Measurements from ENCODE around the gene FBXL22. TPM values are rescaled to one million over a fixed set of nuclear protein-coding genes. Genes with fewer than 3 reads are reported as not detected.

Gene FBXL22, protein sequence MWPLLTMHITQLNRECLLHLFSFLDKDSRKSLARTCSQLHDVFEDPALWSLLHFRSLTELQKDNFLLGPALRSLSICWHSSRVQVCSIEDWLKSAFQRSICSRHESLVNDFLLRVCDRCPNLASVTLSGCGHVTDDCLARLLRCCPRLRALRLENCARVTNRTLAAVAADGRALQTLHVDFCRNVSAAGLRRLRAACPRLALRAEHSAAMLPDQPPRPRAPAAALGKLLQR
- 1 to 10 TPM; 2.5 to 5.4 TPM for total RNA-seq
- long read RNA-seq, partial matches to known transcripts: 0 of 3 reads
- long read RNA-seq, other reads (novel, unspliced or antisense): 3 of 3 reads

DNA sequence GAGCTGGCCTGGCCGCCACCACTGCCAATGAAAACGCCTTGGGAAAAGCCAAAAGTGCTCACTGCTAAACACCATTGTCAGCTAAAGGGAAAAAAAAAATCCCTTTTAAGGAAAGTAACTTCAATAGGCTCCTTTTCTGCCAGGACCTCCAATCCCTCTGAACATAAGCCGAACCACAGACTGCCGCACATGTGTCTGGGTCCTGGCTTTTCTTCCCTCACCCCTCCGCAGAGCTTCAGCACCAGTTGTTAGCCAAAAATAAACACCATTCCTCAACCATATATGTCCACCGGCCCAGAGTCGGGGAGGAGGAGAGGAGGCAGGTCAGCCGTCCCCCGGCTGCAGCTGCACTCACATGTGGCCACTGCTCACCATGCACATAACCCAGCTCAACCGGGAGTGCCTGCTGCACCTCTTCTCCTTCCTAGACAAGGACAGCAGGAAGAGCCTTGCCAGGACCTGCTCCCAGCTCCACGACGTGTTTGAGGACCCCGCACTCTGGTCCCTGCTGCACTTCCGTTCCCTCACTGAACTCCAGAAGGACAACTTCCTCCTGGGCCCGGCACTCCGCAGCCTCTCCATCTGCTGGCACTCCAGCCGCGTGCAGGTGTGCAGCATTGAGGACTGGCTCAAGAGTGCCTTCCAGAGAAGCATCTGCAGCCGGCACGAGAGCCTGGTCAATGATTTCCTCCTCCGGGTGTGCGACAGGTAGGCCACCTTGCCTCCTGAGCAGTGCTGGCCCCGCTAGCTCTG is at the start of gene FBXL22:
Gene FBXL22 (plus strand): TSS at position 350 of the 753 bp plus-strand sequence. CDS start 6 bp downstream, at position 356.
- intact Hi-C loops (cut with DNase I, micrococcal nuclease): loop anchor here in 1 of 2 donors (5.0 kb wide), 2 partner anchors 95 to 130 kb away; partner anchors contain the start of gene USP3
- ATAC-seq (peak; percentile 5), DNase-seq (peak; percentile 56 to 70)

DNA sequence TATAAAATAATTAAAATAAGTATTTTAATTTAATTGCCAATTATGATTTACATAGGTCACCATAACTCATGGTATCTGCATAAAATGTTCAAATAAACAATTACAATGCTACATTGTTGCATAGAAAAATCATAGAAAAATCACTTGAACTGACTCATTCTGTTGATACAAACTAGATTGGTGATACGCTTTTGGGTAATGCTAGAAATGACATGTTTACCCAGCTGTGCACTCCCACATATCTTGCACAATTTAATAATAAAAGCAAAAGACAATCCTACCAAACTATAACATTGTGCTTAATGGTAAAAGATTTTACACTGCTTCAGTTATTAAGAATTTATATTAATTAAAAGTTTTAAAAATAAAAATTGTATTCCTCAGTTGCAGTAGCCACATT is 45.8 kb upstream of the FBXL22 start:
- intact Hi-C loops (cut with DNase I, micrococcal nuclease): no loop called here
- ATAC-seq: no peak

DNA sequence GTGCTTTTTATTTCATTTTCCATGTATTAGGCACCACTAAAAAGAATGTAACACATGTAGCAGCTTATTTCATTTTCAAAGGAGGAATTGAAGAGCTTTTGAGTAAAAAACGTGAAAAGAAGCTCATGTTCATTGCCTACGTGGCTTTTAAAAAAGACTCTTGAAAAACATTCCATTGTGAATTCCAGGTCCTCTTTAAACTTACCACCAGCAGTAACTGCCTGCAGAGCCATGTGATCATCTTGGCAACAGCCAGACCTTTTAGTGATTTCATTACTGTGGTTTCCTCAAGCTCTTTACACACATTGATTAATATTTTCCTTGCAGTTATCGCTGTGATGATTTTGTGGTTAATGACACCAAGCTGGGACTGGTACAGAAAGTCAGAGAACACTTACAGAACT is 43.8 kb upstream of the FBXL22 start:
- ATAC-seq: peak; percentile 77
- DNase-seq: no peak
- intact Hi-C loops (cut with DNase I, micrococcal nuclease): no loop called here

More for the DNA sequence above, 45.8 kb upstream of the FBXL22 start:
- DNase-seq: no peak

DNA sequence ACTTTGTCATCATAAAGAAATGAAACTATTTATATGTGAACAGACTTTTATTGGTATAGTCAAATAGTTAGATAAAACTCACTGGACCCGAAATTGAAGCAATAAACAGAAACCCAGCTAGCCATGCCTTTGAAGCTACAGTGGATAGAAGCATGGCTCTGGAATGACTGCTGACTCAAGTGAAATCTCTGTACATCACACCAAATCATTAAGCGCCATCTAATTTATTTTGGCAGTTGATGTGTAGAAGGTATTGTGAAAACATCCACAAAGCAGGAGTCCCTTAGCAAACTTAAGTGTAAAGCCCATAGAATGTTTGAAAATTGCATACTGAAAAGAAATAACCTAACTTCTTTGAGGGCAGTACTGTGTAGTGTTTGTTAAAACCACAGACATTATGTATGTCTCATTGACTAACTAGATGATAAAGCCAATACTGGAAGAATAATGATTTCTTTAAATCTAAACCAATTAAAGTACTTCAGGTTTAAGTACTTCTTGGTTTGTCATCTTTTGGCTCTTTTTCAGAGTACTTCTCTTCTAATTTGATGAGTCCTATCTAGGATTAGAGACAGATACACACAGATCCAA is 42.8 kb upstream of the FBXL22 start:
- DNase-seq: no peak
- intact Hi-C loops (cut with DNase I, micrococcal nuclease): no loop called here

DNA sequence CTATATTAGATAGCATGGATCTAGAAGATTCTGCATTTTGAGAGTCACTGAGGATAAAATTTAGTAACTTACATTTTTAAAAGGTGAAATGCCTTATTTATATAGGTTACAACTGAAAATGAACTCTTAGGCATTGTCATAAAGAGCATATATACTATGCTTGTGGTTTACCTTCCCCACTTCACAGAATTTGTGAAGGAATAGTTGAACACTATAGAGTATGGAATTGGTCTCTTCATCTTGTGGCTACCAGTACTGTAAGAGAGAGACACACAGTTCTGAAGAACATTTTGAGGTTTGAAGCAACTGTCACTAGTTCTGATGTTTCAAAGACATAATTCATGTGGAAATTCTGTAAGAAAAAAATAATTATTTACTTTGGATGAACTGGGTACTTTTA is 41.7 kb upstream of the FBXL22 start:
- DNase-seq: no peak
- intact Hi-C loops (cut with DNase I, micrococcal nuclease): no loop called here
- no peak for ATAC-seq

More for the DNA sequence above, 42.8 kb upstream of the FBXL22 start:
- ATAC-seq: no peak

DNA sequence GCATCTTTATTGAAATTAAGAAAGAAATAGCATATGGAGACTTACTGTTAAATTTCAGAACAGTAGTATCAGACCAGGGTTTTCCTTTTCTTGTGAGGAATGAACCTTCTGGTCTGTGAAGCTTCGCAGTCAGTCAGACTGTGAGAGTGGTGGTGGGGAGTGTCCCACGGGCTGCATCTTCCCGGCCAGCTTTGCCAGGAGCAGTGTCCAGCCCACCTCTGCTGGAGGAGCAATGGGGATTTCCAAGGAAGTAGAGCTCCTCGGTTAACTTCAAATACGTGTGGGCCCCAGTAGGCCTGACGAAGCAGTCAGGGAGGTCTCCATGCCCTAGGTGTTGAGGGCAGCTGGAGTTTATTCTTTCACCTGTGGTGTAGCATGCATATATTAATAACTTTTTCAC is 40.9 kb upstream of the FBXL22 start:
- ATAC-seq (no peak), DNase-seq (no peak)
- intact Hi-C loops (cut with DNase I, micrococcal nuclease): no loop called here

DNA sequence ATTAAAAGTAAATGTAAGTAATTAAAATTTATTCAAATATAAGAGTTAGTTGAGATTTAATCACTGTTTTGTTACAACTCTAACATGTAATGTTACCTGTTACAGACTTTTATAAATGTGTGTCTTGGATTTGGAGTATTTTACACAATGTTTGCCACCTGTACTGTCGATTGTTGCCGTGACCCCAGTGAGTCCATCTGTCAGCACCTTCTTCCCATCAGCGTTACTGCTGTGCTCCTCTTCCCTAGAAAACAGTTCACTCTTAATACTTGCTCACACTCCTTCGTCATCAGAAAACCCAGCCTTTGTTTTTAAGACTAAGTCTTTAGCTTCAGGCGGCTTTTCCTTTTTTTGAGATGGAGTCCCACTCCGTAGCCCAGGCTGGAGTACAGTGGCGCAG is 40.5 kb upstream of the FBXL22 start:
- intact Hi-C loops (cut with DNase I, micrococcal nuclease): no loop called here
- DNase-seq: no peak
- ATAC-seq: no peak

DNA sequence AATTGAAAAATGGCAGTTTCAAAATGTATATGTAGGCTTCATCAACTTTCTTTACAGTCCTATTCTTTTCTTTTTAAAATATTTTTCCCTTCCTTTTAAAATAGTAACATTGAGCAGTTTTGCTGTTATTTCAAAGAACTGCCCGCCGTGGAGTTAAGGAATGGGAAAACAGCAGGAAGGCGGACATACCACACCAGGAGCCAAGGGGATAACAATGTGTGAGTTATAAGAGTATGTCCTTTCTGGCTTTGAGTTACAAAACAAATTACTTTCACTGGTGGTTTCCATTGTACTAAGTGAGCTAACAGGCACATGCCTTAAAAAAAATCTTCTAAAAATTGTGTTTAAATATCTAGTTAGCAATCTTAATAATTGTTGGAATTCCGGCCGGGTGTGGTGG is 37.4 kb upstream of the FBXL22 start:
- DNase-seq (no peak), ATAC-seq (no peak)
- intact Hi-C loops (cut with DNase I, micrococcal nuclease): no loop called here

DNA sequence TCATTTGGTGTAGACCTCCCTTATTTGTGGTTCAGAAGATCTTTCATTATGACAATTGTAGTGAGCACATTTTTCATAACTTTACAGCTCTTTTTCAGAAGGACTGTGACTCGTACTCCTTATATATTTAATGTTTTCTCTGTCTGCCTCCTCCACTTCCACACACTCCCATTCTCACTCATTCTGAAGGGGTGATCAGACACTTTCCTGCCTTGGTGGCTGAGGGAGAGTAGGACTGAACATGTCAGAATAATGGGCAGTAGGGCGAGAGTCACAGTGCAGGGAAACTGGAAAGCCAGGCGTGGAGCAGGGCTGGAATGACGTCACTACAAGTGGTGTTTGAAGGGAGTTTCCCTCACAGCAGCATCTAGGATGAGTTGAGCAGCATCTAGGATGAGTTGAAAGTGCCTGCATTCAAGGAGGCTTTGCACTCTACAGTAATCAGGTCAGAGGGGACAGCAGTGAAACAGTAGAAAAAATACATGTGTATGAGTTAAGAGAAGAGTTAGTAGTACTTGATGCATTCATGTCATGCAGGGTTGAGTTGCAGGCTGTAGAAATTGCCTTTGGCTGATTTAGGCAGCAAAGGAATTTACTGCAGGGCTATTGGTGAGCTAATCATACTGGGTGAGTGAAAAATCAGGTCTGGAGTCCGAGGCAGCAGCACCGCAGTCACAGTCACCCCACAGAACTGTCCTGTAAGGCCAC is 36.3 kb upstream of the FBXL22 start:
- intact Hi-C loops (cut with DNase I, micrococcal nuclease): no loop called here
- ATAC-seq (no peak), DNase-seq (no peak)

DNA sequence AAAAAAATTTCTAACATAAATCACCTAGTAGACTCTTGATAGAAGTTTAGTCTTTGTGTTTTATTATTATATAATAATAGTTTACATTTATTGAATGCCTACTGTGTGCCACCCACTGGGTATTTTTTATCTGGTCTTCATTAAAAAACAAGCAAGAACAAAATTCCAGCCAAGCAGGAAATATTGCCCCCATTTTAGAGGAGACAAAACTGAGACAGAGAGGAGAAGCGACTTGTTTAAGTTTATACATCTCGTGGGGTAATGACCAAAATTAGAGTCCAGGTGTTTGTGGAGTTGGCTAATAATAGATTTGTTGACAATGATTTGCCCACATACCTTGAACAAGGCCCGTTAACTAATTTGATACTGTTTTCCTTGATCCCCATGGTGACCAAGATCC is 33.1 kb upstream of the FBXL22 start:
- DNase-seq: no peak
- no peak for ATAC-seq
- intact Hi-C loops (cut with DNase I, micrococcal nuclease): no loop called here

DNA sequence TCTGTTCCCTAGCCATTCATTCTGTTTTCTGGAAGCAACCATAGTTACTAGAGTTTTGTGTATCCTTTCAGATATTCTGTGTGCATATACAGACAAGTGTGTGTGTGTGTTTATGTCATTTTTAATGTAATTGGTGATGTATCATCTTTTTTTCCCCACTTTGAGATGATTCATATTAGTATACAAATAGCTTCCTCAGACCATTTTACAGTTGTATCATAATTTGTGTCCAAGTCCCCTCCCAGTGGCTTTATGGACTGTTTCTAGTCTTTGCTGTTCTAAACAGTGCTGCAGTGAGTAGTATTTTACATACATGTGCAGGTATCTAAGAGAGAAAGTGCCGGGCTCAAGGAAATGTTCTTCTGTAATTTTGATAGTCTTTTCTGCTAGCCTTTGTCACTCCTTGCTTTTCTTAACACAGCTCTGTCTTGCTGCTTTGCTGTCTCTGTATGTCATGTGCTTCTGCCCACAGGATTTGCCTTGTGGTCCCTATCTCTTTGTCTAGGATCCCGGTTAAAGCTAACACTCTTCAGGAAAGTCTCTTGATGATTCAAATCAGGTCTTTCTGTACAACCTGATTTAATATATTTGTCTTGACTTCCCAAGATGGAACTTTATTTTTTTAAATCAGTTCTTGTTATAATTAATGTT is 31.5 kb upstream of the FBXL22 start:
- intact Hi-C loops (cut with DNase I, micrococcal nuclease): no loop called here
- ATAC-seq (peak; percentile 35), DNase-seq (no peak)

DNA sequence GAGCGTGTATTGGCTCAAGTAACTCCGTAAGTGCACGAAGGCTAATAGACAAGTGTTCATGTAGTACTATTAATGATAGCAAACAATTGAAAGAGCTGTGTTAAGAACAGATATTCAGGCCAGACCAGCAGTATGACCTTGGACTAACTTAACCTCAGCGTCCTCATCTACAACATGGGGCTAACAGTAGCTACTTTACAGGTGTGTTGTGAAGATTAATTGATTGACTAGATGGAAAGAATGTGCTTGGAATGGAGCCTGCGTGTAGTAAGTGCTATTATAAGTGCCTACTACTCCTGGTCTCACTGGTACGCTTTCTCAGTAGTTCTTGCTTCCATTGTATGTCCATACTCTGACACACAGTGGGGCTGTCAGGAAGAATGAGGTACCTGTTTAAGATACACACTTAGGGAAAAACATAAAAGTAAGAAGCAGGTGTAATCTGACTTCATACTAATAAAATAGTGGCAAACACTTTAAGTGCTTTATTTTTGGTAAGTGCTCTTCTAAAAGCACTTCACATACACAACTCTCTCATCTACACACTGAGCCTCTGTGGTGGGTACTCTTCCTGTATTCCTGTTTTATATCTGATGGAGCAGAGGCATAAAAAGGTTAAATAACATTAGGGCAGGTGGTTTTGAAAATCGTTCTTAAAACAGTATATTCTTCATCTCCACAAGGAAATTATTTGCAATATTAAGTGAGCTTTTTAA is 24.3 kb upstream of the FBXL22 start:
- ATAC-seq: no peak

DNA sequence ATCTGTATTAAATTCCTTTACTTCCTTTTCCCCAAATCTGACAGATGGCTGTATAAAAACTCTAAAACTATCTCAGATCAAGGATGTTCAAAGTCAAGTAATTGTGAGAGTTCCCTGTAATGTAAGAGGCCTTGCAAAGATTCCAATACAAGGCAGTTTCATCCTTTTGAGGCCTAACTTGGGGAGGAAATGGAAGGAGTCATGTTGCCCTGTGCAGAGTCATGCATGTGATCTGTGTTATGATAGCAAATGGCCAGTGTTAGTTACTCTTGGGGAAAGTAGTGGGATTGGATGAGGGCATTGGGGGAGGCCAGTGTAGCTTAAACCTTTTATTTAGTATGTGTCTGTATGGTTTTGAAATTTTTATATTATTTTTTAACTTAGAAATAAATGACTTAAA is 23.7 kb upstream of the FBXL22 start:
- intact Hi-C loops (cut with DNase I, micrococcal nuclease): no loop called here
- DNase-seq: no peak
- no peak for ATAC-seq

More for the DNA sequence above, 24.3 kb upstream of the FBXL22 start:
- intact Hi-C loops (cut with DNase I, micrococcal nuclease): no loop called here
- no peak for DNase-seq

DNA sequence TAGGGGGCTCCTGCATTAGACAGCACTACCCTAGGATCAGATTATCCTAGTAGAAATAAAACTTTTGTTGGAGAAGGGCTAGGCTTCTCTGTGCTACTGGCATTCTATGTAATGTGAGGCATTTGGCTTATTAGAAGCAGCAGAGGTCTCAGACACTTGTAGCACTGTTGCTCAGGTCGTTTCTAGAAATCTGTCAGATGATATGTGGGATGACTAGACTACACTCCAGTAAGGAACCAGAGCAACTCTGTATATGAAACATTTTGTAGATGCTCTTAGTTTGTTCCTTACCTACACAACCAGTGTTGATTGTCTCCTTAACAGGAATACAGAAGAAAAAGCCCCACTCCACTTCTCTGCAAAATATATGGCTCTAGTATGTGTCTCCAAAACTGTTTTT is 21.9 kb upstream of the FBXL22 start:
- intact Hi-C loops (cut with DNase I, micrococcal nuclease): no loop called here
- ATAC-seq (no peak), DNase-seq (no peak)

DNA sequence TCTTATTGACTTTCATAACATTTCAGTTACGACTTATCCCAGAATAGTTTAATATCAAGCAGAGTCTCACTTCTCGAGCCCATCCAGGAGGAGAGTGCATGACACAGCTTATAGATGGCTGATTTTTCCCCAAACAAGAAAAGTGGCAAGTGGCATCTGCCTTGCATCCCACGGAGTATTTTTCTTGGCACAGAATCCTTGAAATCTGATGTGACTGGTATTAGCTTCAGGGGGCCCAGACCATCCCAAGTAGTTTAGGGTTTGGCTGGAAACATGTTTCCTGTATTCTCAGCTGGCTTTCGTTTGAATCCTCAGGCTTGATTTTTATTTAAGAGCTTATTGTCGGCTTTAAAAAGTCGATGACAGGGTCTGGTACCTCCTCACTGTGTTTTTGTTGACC is 20.7 kb upstream of the FBXL22 start:
- DNase-seq (no peak), ATAC-seq (no peak)
- intact Hi-C loops (cut with DNase I, micrococcal nuclease): no loop called here

DNA sequence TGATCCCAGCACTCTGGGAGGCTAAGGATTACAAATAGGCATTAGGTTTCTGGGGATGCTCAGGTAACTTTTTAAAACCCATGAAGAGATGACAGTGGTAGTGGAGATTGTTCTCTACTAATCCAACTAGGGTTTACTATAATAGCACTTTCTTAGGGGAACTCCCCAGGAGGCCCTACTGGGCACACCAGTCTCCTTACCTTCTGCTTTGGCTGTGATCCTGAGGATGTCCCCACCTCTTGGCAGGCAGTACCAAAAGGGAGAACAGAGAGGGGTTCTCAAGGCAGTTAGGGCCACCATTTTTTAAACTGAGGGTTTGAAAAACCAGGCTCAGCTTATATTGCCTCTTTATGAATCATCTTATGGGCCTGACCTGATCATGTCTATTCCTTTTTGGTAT is 15.0 kb upstream of the FBXL22 start:
- ATAC-seq: no peak
- intact Hi-C loops (cut with DNase I, micrococcal nuclease): no loop called here

DNA sequence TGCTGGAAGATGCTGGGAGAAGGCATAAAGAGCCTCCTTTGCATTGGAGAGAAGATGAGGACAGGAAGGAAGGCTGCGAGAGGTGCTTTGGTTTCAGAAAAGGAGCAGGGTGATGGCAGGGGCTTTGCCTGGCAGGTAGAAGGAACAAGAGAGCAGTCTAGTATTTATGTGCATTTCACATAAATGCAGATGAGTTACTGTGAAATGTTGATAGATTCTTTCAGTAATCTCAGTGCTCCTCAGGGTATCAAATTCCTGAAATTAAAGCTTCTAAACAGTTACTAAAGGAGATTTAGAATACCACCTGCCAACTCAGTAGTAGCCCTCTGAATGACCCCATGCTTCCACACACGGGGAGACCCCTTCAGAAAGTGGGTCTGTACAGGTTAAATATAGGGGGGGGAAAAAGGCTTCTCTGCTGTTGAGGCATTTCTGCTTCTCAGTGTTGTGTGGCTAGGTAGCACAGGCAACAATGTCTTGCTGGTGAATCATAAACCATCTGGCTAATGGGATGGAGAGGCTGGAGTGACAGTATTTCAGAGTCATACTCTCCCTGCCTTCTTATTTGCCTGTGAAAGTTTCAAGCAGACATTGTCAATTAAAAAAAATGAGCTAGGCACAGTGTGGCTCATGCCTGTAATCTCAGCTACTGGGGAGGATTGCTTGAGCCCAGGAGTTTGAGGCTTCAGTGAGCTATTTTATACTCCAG is 14.3 kb upstream of the FBXL22 start:
- intact Hi-C loops (cut with DNase I, micrococcal nuclease): no loop called here
- no peak for ATAC-seq
- DNase-seq: no peak

More for the DNA sequence above, 15.0 kb upstream of the FBXL22 start:
- DNase-seq: no peak

DNA sequence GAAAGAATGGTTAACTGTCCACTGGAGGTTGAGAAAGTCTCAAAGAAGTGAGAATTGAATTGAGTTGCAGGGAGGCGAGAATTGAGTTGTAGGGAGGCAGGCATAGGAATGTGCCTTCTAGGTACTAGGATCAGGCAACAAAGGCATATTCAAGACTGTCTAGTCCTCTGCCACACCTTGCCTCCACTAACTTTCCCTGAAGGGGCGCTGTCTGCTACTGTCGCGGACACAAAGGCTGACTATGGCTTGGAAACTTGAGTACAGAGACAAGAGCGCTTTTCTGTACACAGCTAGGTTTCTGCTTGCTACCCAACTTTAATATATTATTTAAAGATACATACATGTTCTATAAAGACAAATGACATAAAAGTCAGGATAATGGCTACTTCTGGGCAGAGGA is 10.4 kb upstream of the FBXL22 start:
- intact Hi-C loops (cut with DNase I, micrococcal nuclease): no loop called here
- no peak for DNase-seq
- peak; percentile 34 for ATAC-seq

Data from left colon (tissue), 2 donors.